HG03095 (cell line): ENCODE data around the gene C5orf15.

Experiments used
- ATAC-seq: cut with Tn5 transposase; IDR thresholded peaks from one replicate; pipeline ENCODE4 v1.9.1; 2021; ENCODE audit warnings: moderate library complexity; ENCODE audit not compliant: unreplicated experiment

The C5orf15 gene

GRCh38 chr5:133925866-133926488, 42.4 kb downstream of the C5orf15 start:
- no peak for ATAC-seq

- no peak for ATAC-seq
These were observed 43.2 kb downstream of the C5orf15 start for GRCh38 chr5:133925269-133925668.

GRCh38 chr5:133924221-133924920, 44.1 kb downstream of the C5orf15 start:
- ATAC-seq = no peak

GRCh38 chr5:133921979-133922378, 46.4 kb downstream of the C5orf15 start:
- no peak for ATAC-seq

GRCh38 chr5:133921069-133921468, 47.4 kb downstream of the C5orf15 start:
- no peak for ATAC-seq

- ATAC-seq = no peak
These were observed 49.0 kb downstream of the C5orf15 start for GRCh38 chr5:133919148-133920136.

GRCh38 chr5:133918731-133919130, 49.7 kb downstream of the C5orf15 start:
- no peak for ATAC-seq

- no peak for ATAC-seq
These were observed 50.1 kb downstream of the C5orf15 start for GRCh38 chr5:133918316-133918715.

GRCh38 chr5:133917785-133918184, 50.6 kb downstream of the C5orf15 start:
- ATAC-seq = no peak

GRCh38 chr5:133916914-133917313, 51.5 kb downstream of the C5orf15 start:
- ATAC-seq = no peak

GRCh38 chr5:133916479-133916878, 51.9 kb downstream of the C5orf15 start:
- no peak for ATAC-seq

GRCh38 chr5:133914434-133914833, 54.0 kb downstream of the C5orf15 start:
- no peak for ATAC-seq

- no peak for ATAC-seq
These were observed 54.8 kb downstream of the C5orf15 start for GRCh38 chr5:133913413-133914155.

GRCh38 chr5:133912951-133913350, 55.5 kb downstream of the C5orf15 start:
- no peak for ATAC-seq

- no peak for ATAC-seq
These were observed 57.9 kb downstream of the C5orf15 start for GRCh38 chr5:133910571-133910970.

GRCh38 chr5:133909603-133910002, 58.8 kb downstream of the C5orf15 start:
- no peak for ATAC-seq

GRCh38 chr5:133907075-133907474, 61.4 kb downstream of the C5orf15 start:
- no peak for ATAC-seq

GRCh38 chr5:133906303-133906702, 62.1 kb downstream of the C5orf15 start:
- ATAC-seq = no peak
